ENCODE data around the gene PRCC.

The PRCC gene

GRCh38 chr1:156801409-156802121, 34.2 kb downstream of the PRCC start:
- DNase-seq, result no peak

DNA sequence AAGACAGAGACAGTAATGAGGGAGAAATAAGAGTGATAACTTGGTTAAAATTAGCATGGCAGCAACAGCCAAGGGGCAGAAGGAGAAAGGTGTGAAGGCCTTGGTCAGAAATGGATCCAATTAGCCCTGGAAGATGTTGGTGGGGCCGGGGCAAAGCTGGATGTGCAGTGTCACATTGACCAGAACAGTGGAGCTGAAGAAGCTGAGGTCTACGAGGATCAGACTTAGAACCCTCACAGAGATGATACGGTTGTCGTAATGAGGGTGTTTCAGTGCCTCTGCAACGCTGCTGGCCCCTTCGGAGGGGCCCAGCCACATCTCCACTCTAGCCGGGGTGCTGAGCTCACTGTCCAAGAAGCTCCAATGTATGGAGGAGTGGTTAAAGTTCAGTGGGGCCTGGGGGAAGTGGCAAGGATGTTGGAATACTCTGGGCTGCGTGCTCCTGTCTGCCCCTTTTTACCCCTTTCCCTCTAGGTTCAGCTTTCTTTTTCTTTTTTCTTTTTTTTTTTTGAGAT, 35.1 kb downstream of the PRCC start:
- no peak for DNase-seq

GRCh38 chr1:156803086-156803851, 35.9 kb downstream of the PRCC start:
- no peak for DNase-seq

GRCh38 chr1:156804026-156804425, 36.7 kb downstream of the PRCC start:
- DNase-seq, result no peak

GRCh38 chr1:156804572-156805243, 37.4 kb downstream of the PRCC start:
- DNase-seq, result no peak

DNA sequence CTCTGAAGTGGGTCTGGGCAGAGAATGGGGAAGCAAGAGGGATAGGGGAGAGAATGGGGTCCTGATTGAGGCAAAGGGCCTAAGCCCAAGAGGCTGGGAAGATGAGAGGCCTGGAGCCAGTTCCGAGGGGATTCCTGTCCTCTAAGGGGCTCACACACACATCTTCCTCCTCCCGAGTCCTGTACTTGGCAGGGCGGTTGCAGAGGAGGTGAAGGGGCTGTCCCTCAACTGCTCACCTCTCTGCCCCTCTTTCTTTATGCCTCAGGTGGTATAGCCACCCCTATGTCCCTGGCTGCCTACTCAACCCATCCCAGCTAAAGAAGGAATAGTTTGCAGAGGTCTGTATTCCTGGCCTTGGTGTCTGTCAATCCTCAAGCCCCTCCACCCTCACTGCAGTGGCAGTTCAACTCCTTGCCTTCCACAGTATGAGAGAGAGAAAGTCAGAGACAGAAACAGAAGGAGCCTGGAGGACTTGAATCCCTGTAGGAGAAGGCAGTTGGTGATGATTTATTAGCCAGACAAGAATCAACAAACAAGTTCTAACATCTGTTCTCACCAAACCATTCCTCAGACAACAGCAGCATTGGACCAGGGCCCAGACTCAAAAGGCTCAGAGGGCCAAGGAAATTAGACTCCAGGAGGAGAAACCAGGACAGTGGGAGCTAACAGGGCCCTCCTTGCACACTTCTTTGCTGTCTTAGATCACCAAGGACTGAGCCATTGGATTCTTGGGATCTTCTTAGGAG, 38.6 kb downstream of the PRCC start:
- no peak for DNase-seq

GRCh38 chr1:156806512-156807440, 39.4 kb downstream of the PRCC start:
- no peak for DNase-seq

DNA sequence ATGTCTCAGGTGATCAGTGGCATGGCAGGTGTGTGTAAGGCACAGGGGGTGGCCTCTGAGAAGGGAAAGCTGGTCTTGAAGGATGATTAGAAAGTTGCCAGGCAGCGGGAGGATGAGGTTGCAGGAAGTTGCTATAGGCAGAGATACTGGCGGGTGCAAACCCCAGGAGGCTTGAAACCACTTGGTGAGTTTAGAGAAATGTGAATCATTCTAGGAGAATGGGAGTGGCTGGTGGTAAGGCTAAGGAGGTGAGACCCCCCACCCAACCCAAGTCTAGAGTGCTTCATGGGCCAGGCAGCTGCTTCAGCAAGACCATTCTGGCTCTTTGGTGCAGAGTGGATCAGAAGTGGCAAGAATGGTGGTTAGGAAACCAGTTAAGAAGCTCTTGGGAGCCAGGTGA, 40.3 kb downstream of the PRCC start:
- DNase-seq, result no peak

DNA sequence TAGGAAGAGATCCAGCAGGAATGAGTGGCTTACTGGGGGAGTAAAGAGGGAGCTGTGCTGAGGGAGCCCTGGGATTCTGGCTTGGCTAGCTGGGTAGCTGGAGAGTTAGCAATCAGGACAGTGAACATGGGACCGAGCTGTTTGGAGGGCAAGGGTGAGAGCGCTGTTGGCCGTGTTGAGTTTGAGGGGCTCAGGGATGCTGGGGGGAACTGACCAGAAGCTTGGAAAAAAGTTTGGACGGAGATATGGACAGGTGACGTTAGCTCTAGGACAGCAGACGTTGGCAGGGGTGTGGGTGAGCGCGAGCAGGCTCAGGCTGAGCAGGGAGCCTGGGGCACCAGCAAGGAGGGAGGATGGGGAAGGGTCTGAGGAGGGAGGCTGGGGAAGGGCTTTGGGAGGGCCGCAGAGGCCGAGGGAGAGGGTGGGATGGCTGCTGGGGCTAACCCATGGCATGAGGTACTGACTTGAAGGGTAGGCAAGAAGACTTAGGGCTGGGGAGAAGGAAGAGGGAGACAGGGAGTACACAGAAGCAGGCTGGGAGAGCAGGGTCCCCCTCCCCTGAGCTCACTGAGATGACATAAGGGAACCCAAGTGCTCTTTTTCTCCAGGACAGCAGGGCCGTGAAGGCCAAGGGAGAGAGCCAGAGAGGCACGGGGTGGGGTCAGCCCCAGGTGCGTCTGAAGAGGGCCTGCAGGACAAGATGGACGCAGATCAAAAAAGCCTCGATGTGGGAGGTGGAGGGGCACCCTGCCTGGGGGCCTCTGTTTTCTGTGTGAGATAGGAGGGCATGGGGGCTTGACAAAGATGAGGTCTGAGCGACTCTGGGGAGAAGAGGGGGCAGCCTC, 41.1 kb downstream of the PRCC start:
- no peak for DNase-seq

- DNase-seq, result no peak
These were observed 41.9 kb downstream of the PRCC start for GRCh38 chr1:156809281-156809680.

DNA sequence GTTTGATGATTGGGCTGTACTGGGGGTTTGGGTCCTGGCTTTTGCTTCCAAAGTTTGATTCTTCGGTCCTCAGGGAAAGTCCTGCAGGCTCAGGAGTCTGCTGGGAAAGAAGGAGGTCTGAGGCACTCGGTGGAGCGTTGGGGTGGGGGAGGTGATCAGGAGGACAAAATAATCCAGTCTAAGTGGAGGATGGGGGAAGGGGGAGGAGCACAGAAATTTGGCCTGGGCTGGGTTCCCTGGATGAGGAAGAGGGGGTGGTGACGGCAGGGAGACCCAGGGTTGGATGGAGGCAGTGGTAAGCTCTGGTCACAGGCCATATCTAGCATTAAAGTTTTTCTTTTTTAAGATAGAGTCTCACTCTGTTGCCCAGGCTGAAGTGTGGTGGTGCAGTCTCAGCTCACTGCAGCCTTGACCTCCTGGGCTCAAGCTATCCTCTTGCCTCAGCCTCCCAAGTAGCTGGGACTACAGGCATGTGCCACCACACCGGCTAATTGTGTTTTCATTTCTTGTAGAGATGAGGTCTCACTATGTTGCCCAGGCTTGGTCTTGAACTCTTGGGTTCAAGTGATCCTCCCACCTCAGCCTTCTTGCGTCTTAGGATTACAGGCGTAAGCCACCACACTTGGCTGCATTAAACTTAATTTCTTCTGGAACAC, 42.5 kb downstream of the PRCC start:
- no peak for DNase-seq

- DNase-seq, result no peak
These were observed 43.8 kb downstream of the PRCC start for GRCh38 chr1:156811168-156811567.

- DNase-seq, result no peak
These were observed 45.1 kb downstream of the PRCC start for GRCh38 chr1:156812293-156812990.

GRCh38 chr1:156813298-156813697, 46.0 kb downstream of the PRCC start:
- no peak for DNase-seq

- DNase-seq, result no peak
These were observed 46.6 kb downstream of the PRCC start for GRCh38 chr1:156813750-156814570.

DNA sequence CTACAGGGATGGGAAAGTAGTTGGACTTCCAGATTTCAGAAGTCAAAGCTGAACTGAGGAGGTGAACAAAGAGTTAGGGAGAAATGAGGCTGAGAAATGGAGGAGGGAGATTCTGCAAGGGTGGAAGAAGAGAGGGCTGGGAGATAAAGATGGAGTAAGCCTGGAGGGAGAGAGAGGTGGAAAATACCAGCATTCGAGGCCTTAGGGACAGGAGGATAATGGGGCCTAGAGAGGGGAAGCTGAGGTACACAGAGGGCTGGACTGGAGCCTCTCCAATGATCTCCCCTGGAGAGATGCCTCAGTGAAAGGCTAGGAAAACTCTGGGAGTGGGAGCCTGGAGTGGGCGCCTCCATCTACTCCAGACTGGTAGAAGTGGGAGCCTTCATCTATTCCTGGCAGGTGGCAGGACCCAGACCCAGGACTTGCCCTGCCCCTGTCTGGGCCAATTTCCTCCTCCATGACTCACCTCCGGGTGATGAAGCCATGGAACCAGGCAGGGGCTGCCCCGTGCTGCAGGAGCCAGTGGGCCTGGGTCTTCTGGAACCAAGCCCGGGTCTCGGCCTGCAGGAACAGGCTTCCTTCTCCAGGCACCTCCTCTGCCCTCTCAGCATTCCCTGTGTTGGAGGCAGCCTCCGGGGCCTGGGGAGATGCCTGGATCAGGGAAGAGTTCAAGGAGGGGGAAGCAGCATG, 47.4 kb downstream of the PRCC start:
- DNase-seq, result no peak

DNA sequence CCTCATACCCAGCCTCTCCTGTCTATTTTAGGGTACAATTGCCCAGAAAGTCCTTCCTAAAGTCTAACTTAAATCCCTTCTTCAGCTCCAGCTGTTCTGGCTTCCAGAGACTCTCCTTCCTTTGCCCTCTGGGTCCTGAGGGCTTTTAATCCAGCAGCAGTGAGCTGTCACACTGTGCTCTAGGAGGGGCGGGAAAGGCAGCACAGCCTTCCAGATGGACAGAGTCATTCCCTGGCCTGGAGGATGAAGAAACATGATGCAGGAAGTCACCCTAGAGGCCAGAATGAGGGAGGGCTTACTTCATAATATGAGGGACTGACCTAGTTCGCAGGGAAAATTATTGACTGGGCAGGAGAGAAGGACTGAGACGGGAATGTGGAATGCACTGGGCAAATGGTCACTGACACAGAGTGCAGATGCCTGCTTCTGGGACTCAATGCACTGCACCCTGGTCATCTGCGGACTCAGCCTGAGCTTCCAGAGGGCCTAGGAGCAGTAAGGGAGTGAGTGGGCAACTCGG, 48.0 kb downstream of the PRCC start:
- no peak for DNase-seq

- no peak for DNase-seq
These were observed 48.7 kb downstream of the PRCC start for GRCh38 chr1:156815961-156816422.

Data from cerebellar nuclear complex (tissue), 1 donor.